A673 (cell line): ENCODE results near the gene FAM47E.

Source experiments
- EZH2 ChIP-seq: fragments of 200-600 bp; sonication (generic); IDR thresholded peaks from 2 replicates; pipeline ENCODE4 v1.6.1; 2017; ENCODE audit warnings: borderline replicate concordance, low read depth, mild to moderate bottlenecking, mixed read lengths, antibody characterized with exemption, low read length; ENCODE audit not compliant: poor library complexity, severe bottlenecking
- TF ChIP-seq, protein P1 (sequence below): fragments of 300-800, 200-600 bp; sonication (generic); conservative IDR thresholded peaks from 2 replicates; pipeline ENCODE4 v1.5.1; 2017; ENCODE audit warnings: low read depth, mild to moderate bottlenecking, antibody characterized with exemption, low read length, moderate library complexity, mixed read lengths

DNA sequence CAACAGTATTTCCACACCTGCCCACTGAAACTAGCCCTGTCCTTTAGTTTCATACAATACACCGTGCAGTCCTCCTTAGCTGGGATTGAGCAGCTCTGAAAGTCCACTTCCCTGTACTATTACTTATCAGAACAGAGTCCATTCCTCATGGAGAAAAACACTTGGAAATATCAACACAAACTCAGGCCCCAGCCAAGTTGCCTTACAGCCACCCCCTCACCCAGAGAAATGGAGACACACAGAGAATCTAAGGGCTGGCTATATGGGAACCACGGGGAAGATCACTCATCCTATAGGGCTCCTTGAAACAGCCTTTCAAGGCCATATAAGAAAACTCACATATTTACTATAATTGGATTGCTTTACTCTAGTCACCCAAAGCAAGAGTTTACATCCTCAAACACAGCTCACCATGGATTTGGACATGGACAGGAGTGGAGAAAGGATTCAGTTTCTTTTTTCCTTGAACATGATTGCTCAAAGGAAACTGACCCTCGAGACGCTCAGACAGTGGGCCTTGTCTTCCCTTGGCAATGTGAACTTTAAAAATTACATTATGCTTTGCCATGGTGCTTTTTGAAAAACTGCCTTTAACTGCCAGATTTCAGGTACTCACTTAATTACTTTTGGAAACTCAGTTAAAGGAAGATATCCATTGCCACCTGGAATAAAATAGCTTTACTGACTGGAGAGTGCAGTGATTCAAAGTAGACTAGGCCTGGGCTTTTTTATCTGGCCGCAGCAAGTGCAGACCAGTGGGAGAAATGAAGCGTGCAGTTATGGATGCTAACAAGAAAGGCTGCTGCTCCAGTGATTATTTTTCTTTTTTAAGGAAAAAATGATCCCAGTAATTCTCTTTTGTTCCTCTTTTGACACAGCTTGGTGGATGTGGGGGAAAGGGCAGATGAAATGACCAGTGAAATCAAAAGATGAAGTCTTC is 39.5 kb upstream of the FAM47E start:
- no peak for TF ChIP-seq EZH2
- TF ChIP-seq, protein P1, sequence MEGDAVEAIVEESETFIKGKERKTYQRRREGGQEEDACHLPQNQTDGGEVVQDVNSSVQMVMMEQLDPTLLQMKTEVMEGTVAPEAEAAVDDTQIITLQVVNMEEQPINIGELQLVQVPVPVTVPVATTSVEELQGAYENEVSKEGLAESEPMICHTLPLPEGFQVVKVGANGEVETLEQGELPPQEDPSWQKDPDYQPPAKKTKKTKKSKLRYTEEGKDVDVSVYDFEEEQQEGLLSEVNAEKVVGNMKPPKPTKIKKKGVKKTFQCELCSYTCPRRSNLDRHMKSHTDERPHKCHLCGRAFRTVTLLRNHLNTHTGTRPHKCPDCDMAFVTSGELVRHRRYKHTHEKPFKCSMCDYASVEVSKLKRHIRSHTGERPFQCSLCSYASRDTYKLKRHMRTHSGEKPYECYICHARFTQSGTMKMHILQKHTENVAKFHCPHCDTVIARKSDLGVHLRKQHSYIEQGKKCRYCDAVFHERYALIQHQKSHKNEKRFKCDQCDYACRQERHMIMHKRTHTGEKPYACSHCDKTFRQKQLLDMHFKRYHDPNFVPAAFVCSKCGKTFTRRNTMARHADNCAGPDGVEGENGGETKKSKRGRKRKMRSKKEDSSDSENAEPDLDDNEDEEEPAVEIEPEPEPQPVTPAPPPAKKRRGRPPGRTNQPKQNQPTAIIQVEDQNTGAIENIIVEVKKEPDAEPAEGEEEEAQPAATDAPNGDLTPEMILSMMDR, result no peak
